Astrocyte (in vitro differentiated cells and primary cell): Measurements from ENCODE around the gene GRHL1. TPM values are rescaled to one million over a fixed set of nuclear protein-coding genes. Genes with fewer than 3 reads are reported as not detected.

Source experiments
- DNase-seq: peaks from one replicate; pipeline ENCODE4 v3.0.0-alpha.2; 2010; ENCODE audit warnings: low read depth
- FAIRE-seq: peaks from 2 replicates; lab custom pipeline; 2011; peaks lifted over from hg19 to GRCh38; lab: Jason Lieb, UNC
- H2AFZ ChIP-seq: 2 replicates; pipeline ENCODE4 v1.6.0; 2012; ENCODE audit warnings: low read depth, low read length, inconsistent platforms
- H3K27ac ChIP-seq: 2 replicates; pipeline ENCODE4 v1.5.1; 2011; ENCODE audit warnings: low read depth, low read length, inconsistent platforms
- H3K27me3 ChIP-seq: 2 replicates; pipeline ENCODE4 v1.6.0; 2011; ENCODE audit warnings: low read length, inconsistent platforms; ENCODE audit not compliant: insufficient read depth
- H3K36me3 ChIP-seq: 2 replicates; pipeline ENCODE4 v1.5.1; 2011; ENCODE audit warnings: low read length, inconsistent platforms; ENCODE audit not compliant: insufficient read depth
- H3K4me1 ChIP-seq: 2 replicates; pipeline ENCODE4 v1.5.1; 2011; ENCODE audit warnings: low read length, inconsistent platforms; ENCODE audit not compliant: insufficient read depth
- H3K4me2 ChIP-seq: 2 replicates; pipeline ENCODE4 v1.6.0; 2012; ENCODE audit warnings: low read length, inconsistent platforms
- H3K4me3 ChIP-seq: 2 replicates; pipeline ENCODE4 v1.5.1; 2011; ENCODE audit warnings: low read depth, mild to moderate bottlenecking, low read length, inconsistent platforms; ENCODE audit not compliant: insufficient read depth
- H3K79me2 ChIP-seq: 2 replicates; pipeline ENCODE4 v1.6.0; 2012; ENCODE audit warnings: mild to moderate bottlenecking, low read length, inconsistent platforms; ENCODE audit not compliant: insufficient read depth
- H3K9ac ChIP-seq: 2 replicates; pipeline ENCODE4 v1.6.0; 2012; ENCODE audit warnings: mild to moderate bottlenecking, low read length, inconsistent platforms
- H3K9me3 ChIP-seq: 2 replicates; pipeline ENCODE4 v1.5.1; 2012; ENCODE audit warnings: low read depth, mild to moderate bottlenecking, low read length, inconsistent platforms; ENCODE audit not compliant: insufficient read depth
- H4K20me1 ChIP-seq: 2 replicates; pipeline ENCODE4 v1.6.0; 2012; ENCODE audit warnings: low read length, inconsistent platforms; ENCODE audit not compliant: insufficient read depth
- H3K27ac Mint-ChIP-seq: one replicate; pipeline ENCODE4 v1.8.0; 2021; ENCODE audit warnings: mild to moderate bottlenecking, mixed read lengths; ENCODE audit not compliant: unreplicated experiment
- H3K27me3 Mint-ChIP-seq: one replicate; pipeline ENCODE4 v1.8.0; 2021; ENCODE audit warnings: low read depth, mixed read lengths; ENCODE audit not compliant: unreplicated experiment
- H3K36me3 Mint-ChIP-seq: one replicate; pipeline ENCODE4 v1.8.0; 2021; ENCODE audit warnings: low read depth, mixed read lengths; ENCODE audit not compliant: unreplicated experiment
- H3K4me1 Mint-ChIP-seq: one replicate; pipeline ENCODE4 v1.8.0; 2021; ENCODE audit warnings: low read depth, mixed read lengths; ENCODE audit not compliant: unreplicated experiment
- H3K4me3 Mint-ChIP-seq: one replicate; pipeline ENCODE4 v1.8.0; 2021; ENCODE audit warnings: mild to moderate bottlenecking, moderate library complexity, mixed read lengths; ENCODE audit not compliant: unreplicated experiment
- H3K9me3 Mint-ChIP-seq: one replicate; pipeline ENCODE4 v1.8.0; 2021; ENCODE audit warnings: mild to moderate bottlenecking, mixed read lengths; ENCODE audit not compliant: unreplicated experiment
- EZH2 ChIP-seq: IDR thresholded peaks from 2 replicates; pipeline ENCODE4 v1.6.1; 2012; ENCODE audit warnings: mild to moderate bottlenecking, low read length, inconsistent platforms; ENCODE audit not compliant: insufficient read depth
- total RNA-seq: library from RNA; stranded (reverse); gene quantifications from 2 replicates; pipeline ENCODE4 v1.2.1, GENCODE V29; 2021
- TF ChIP-seq, protein P1 (sequence below): IDR thresholded peaks from 2 replicates; pipeline ENCODE4 v1.5.1; 2011; ENCODE audit warnings: low read depth, mild to moderate bottlenecking, inconsistent platforms, low read length, moderate library complexity; ENCODE audit not compliant: insufficient read depth

Gene GRHL1
- total RNA-seq, 1 donor from 2014 or later, result 4.1 TPM

DNA sequence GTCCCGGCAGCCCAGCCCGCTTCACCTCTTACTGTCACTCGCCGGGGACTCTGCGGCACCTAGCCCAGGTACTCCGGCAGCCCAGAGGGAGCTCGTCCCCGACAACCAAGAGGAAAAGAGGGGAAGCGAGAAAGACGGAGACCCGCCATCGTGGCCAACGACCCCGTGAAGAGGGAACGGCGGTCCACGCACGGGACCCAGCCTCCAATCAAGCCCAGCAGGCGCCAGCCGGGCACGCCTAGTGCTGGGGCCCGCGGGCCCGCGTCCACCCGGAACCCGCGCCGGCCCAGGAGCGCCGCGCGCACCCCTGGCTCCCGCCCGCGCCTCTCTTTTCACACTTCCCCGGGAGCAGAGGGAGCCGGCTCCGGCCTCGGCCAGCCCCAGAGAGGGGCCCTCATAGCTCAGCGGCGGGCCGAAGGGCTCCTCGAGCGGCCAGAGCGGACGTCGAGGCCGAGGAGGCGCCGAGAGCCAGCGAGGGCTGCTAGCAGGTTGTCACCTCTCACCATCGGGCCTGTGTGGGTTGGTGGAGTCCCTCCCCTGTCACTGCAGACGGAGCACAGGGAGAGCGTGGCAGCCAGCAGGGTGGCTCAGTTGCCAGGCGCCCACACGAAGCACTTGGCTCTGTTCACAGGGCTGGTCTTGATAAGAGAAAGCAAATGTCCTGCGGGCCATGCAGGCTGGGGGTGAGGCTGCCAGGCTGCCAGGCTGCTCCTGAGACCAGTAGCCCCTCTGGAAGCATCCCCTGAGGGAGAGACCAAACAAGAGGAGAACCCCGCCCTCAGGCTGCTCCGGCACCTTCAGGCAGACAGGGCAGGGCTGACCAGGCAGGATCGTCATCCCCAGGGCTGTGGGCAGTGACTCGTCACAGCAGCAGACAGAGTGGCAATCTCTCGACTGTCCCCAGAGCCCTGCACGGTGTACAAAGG lies 55.0 kb downstream of the GRHL1 start:
- Mint-ChIP-seq H3K27ac (no peak overlapping the region), H3K36me3 (peaks cover 2% of the 10 kb centered on the region), H3K4me3 (no peak overlapping the region), H3K4me1 (peaks cover 15% of the 10 kb centered on the region), H3K9me3 (no peaks in the 10 kb centered on the region), H3K27me3 (no peaks in the 10 kb centered on the region)
- Histone ChIP-seq H3K36me3 (no peaks in the 10 kb centered on the region), H3K79me2 (no peaks in the 10 kb centered on the region), H3K4me1 (peaks cover 2% of the 10 kb centered on the region), H2AFZ (peak overlapping the region; percentile 47), H4K20me1 (no peaks in the 10 kb centered on the region), H3K27me3 (no peaks in the 10 kb centered on the region), H3K27ac (no peak overlapping the region), H3K9me3 (no peaks in the 10 kb centered on the region), H3K4me2 (peak overlapping the region; percentile 57), H3K4me3 (no peak overlapping the region), H3K9ac (no peak overlapping the region)
- no peak for TF ChIP-seq EZH2
- no peak for FAIRE-seq
- no peak for DNase-seq

DNA sequence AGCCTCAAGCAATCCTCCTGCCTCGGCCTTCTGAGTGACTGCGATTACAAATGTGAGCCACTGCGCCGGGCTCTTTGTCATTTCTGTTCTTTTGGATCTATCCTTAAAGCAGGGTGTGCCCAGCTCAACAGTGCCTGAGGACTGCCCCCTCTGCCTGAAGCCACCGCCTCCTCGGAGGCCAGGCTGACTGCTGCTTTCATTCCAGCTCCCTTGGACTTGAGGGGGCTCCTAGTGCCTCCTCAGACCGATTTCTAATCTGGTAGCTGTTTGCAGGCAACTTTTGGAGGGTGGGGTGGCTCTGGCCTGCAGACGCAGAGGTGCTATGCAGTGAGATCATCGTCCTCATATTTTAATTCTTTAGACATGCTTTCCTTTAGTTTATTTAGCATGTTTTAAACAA lies 55.9 kb downstream of the GRHL1 start:
- FAIRE-seq (no peak), DNase-seq (no peak)
- H3K4me3 ChIP-seq, result no peak overlapping the region
- no peaks in the 10 kb centered on the region for H3K79me2 ChIP-seq
- Mint-ChIP-seq H3K4me1 (peaks cover 15% of the 10 kb centered on the region), H3K27ac (peak overlapping the region; percentile 64), H3K27me3 (no peaks in the 10 kb centered on the region), H3K9me3 (no peaks in the 10 kb centered on the region), H3K4me3 (peak overlapping the region; percentile 6), H3K36me3 (peaks cover 2% of the 10 kb centered on the region)
- H4K20me1 ChIP-seq, result no peaks in the 10 kb centered on the region
- H3K27ac ChIP-seq, result no peak overlapping the region
- no peaks in the 10 kb centered on the region for H3K9me3 ChIP-seq
- H3K36me3 ChIP-seq, result no peaks in the 10 kb centered on the region
- no peak overlapping the region for H2AFZ ChIP-seq
- TF ChIP-seq EZH2, result no peak
- TF ChIP-seq, protein P1, sequence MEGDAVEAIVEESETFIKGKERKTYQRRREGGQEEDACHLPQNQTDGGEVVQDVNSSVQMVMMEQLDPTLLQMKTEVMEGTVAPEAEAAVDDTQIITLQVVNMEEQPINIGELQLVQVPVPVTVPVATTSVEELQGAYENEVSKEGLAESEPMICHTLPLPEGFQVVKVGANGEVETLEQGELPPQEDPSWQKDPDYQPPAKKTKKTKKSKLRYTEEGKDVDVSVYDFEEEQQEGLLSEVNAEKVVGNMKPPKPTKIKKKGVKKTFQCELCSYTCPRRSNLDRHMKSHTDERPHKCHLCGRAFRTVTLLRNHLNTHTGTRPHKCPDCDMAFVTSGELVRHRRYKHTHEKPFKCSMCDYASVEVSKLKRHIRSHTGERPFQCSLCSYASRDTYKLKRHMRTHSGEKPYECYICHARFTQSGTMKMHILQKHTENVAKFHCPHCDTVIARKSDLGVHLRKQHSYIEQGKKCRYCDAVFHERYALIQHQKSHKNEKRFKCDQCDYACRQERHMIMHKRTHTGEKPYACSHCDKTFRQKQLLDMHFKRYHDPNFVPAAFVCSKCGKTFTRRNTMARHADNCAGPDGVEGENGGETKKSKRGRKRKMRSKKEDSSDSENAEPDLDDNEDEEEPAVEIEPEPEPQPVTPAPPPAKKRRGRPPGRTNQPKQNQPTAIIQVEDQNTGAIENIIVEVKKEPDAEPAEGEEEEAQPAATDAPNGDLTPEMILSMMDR, result no peak
- H3K27me3 ChIP-seq, result no peaks in the 10 kb centered on the region
- peaks cover 2% of the 10 kb centered on the region for H3K4me1 ChIP-seq
- H3K4me2 ChIP-seq, result no peak overlapping the region
- no peak overlapping the region for H3K9ac ChIP-seq

DNA sequence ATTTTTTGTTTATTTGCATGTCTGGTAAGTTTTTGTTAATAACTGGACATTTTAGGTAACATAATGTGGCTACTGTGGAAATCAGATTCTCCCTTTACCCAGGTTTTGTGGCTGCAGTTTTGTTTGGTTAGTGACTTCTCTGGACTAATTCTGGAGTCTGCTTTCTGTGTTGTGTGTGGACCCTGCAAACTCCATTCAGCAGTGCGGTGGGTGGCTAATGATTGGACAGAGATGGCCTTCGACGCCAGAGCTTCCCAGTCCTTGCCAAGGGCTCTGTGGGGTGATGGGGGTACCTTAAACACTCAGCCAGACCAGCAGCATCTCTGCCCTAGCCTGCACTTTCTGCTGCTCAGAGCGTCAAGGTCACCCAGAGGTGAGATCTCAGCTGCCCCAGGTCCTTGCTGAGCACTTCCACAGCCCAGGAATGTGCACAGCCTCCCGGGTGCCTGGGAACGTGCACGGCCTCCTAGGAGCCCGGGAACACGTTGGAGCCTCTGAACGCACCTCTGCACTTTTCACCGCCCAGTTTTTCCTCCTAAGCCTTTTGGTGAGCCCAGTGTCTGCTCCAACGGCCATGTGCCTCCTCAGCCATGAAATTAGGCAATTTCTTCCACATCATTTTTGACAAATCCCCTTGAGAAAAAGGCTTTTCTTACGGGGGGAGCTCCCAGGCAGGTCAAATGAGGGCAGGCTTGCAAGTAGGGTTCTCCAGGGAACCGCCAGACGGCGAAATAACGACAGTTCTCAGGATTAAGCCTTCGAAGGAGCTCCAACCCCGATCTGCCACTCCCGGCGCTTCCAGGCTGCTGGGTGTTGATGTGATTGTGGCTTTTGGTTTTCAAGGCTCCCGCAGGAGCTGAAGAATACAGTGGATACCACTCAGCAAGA lies 56.7 kb downstream of the GRHL1 start:
- no peak for DNase-seq
- Mint-ChIP-seq H3K27ac (peak overlapping the region; percentile 75), H3K4me1 (peaks cover 15% of the 10 kb centered on the region), H3K4me3 (no peak overlapping the region), H3K36me3 (no peaks in the 10 kb centered on the region), H3K27me3 (no peaks in the 10 kb centered on the region), H3K9me3 (no peaks in the 10 kb centered on the region)
- H3K9me3 ChIP-seq, result no peaks in the 10 kb centered on the region
- H4K20me1 ChIP-seq, result no peaks in the 10 kb centered on the region
- no peak overlapping the region for H3K27ac ChIP-seq
- H3K79me2 ChIP-seq, result no peaks in the 10 kb centered on the region
- no peak overlapping the region for H3K4me2 ChIP-seq
- no peaks in the 10 kb centered on the region for H3K36me3 ChIP-seq
- H2AFZ ChIP-seq, result no peak overlapping the region
- TF ChIP-seq EZH2, result no peak
- TF ChIP-seq, protein P1, result no peak
- peaks cover 2% of the 10 kb centered on the region for H3K4me1 ChIP-seq
- H3K27me3 ChIP-seq, result no peaks in the 10 kb centered on the region
- no peak for FAIRE-seq
- H3K9ac ChIP-seq, result no peak overlapping the region
- no peak overlapping the region for H3K4me3 ChIP-seq
